GM12892 (cell line): Measurements from ENCODE around the gene ELN.

Source experiments
- POLR2A ChIP-seq: IDR thresholded peaks from 2 replicates; pipeline ENCODE4 v1.6.1; 2011; ENCODE audit warnings: low read depth, low read length, control low read depth
- POLR2AphosphoS5 ChIP-seq: IDR thresholded peaks from 2 replicates; pipeline ENCODE4 v1.6.1; 2011; ENCODE audit warnings: low read depth, low read length, control low read depth
- TAF1 ChIP-seq: IDR thresholded peaks from 2 replicates; pipeline ENCODE4 v1.6.1; 2011; ENCODE audit warnings: low read depth, mild to moderate bottlenecking, control low read depth, low read length, borderline replicate concordance

GRCh38 chr7:74038194-74038961 is 10.4 kb downstream of the ELN start:
- TF ChIP-seq POLR2A: no peak
- no peak for TF ChIP-seq POLR2AphosphoS5
- no peak for TF ChIP-seq TAF1
